IMR-90 (cell line): ENCODE measurements around the gene KANSL1L. TPM values are rescaled to one million over a fixed set of nuclear protein-coding genes. Genes with fewer than 3 reads are reported as not detected.

Experiments
- ATAC-seq: fragments of 200-7000 bp; cut with Tn5 transposase; 2 replicates; pipeline ENCODE4 v1.9.1; 2020; ENCODE audit warnings: low read depth, mild to moderate bottlenecking, moderate library complexity
- BruUV-seq: library from RNA; stranded (reverse); fragments of 400-500 nt; replicated peaks from 2 replicates; lab custom pipeline; 2021; lab: Mats Ljungman, UMichigan
- CTCF ChIA-PET: fragments of 300-600 bp; formaldehyde crosslinking; extraction: SDS; loops from one replicate; lab custom pipeline; 2021; ENCODE audit warnings: antibody characterized with exemption; lab: Yijun Ruan, JAX
- POLR2A ChIA-PET: fragments of 300-600 bp; sonication (Branson Sonifier 250); formaldehyde crosslinking; loops from one replicate; lab custom pipeline; 2022; ENCODE audit warnings: antibody characterized with exemption; ENCODE audit not compliant: unreplicated experiment; lab: Charles Lee
- DNase-seq: peaks from one replicate; pipeline ENCODE4 v3.0.0; 2013
- H2AFZ ChIP-seq: replicated peaks from 2 replicates; pipeline ENCODE3; 2013; ENCODE audit warnings: low read length, mild to moderate bottlenecking; ENCODE audit not compliant: poor library complexity
- H2AK5ac ChIP-seq: 2 replicates; pipeline ENCODE4 v1.6.1; 2013; ENCODE audit warnings: low read depth, low read length, inconsistent platforms
- H2AK9ac ChIP-seq: replicated peaks from 2 replicates; pipeline ENCODE3; 2013; ENCODE audit warnings: mild to moderate bottlenecking, low read depth, low read length, moderate library complexity; ENCODE audit not compliant: poor library complexity
- H2BK120ac ChIP-seq: 2 replicates; pipeline ENCODE4 v1.6.1; 2013; ENCODE audit warnings: low read depth, low read length, inconsistent platforms
- H2BK15ac ChIP-seq: 3 replicates; pipeline ENCODE4 v1.6.1; 2013; ENCODE audit warnings: low read depth, low read length, inconsistent platforms
- H2BK20ac ChIP-seq: 2 replicates; pipeline ENCODE4 v1.6.1; 2013; ENCODE audit warnings: low read depth, mild to moderate bottlenecking, inconsistent platforms, low read length, moderate library complexity
- H2BK5ac ChIP-seq: 2 replicates; pipeline ENCODE4 v1.6.1; 2013; ENCODE audit warnings: mild to moderate bottlenecking, low read depth, low read length, inconsistent platforms; ENCODE audit not compliant: poor library complexity, severe bottlenecking
- H3K14ac ChIP-seq: replicated peaks from 2 replicates; pipeline ENCODE4 v1.6.1; 2013; ENCODE audit warnings: low read depth, low read length, inconsistent platforms
- H3K18ac ChIP-seq: 2 replicates; pipeline ENCODE4 v1.6.1; 2013; ENCODE audit warnings: low read depth, low read length, control low read depth
- H3K23ac ChIP-seq: 2 replicates; pipeline ENCODE4 v1.6.1; 2013; ENCODE audit warnings: low read depth, low read length, inconsistent platforms
- H3K27ac ChIP-seq: 2 replicates; pipeline ENCODE4 v1.5.1; 2013; ENCODE audit warnings: mild to moderate bottlenecking, control low read depth, low read length; ENCODE audit not compliant: insufficient read depth
- H3K27me3 ChIP-seq: 2 replicates; pipeline ENCODE4 v1.6.1; 2013; ENCODE audit warnings: low read length; ENCODE audit not compliant: control insufficient read depth, insufficient read depth
- H3K36me3 ChIP-seq: 2 replicates; pipeline ENCODE4 v1.6.1; 2013; ENCODE audit warnings: low read length, mixed read lengths; ENCODE audit not compliant: control insufficient read depth, insufficient read depth
- H3K4ac ChIP-seq: 2 replicates; pipeline ENCODE4 v1.6.1; 2013; ENCODE audit warnings: low read depth, low read length, inconsistent platforms
- H3K4me1 ChIP-seq: 2 replicates; pipeline ENCODE4 v1.6.1; 2013; ENCODE audit warnings: low read length, mixed read lengths; ENCODE audit not compliant: control insufficient read depth, insufficient read depth
- H3K4me2 ChIP-seq: 2 replicates; pipeline ENCODE4 v1.6.1; 2013; ENCODE audit warnings: low read depth, mild to moderate bottlenecking, control low read depth, low read length, moderate library complexity
- H3K4me3 ChIP-seq: 2 replicates; pipeline ENCODE4 v1.5.1; 2013; ENCODE audit warnings: low read depth, mild to moderate bottlenecking, control low read depth, low read length, moderate library complexity; ENCODE audit not compliant: insufficient read depth
- H3K56ac ChIP-seq: 2 replicates; pipeline ENCODE4 v1.6.1; 2013; ENCODE audit warnings: low read length, inconsistent platforms; ENCODE audit not compliant: insufficient read depth; ENCODE audit errors: extremely low read depth
- H3K79me1 ChIP-seq, 2 experiments: 2 replicates each; pipeline ENCODE4 v1.6.1; 2013; ENCODE audit warnings: low read length in 2 of 2, inconsistent platforms in 1 of 2, low read depth in 1 of 2
- H3K9ac ChIP-seq: 2 replicates; pipeline ENCODE4 v1.6.1; 2013; ENCODE audit warnings: low read depth, low read length, control low read depth
- H3K9me1 ChIP-seq: 2 replicates; pipeline ENCODE4 v1.6.1; 2013; ENCODE audit warnings: low read length, inconsistent platforms; ENCODE audit not compliant: insufficient read depth
- H3K9me3 ChIP-seq: 2 replicates; pipeline ENCODE4 v1.6.1; 2013; ENCODE audit warnings: low read length; ENCODE audit not compliant: control insufficient read depth, insufficient read depth
- H4K20me1 ChIP-seq: 2 replicates; pipeline ENCODE4 v1.6.1; 2013; ENCODE audit warnings: low read length, inconsistent platforms; ENCODE audit not compliant: insufficient read depth
- H4K5ac ChIP-seq: 2 replicates; pipeline ENCODE4 v1.6.1; 2013; ENCODE audit warnings: mild to moderate bottlenecking, low read depth, low read length, control low read depth
- H4K8ac ChIP-seq, 2 experiments: 2 replicates each; pipeline ENCODE4 v1.6.1; 2013; ENCODE audit warnings: low read depth in 2 of 2, low read length in 2 of 2, control low read depth in 1 of 2, inconsistent platforms in 1 of 2
- H4K91ac ChIP-seq: 2 replicates; pipeline ENCODE4 v1.6.1; 2013; ENCODE audit warnings: low read depth, low read length, inconsistent platforms; ENCODE audit not compliant: insufficient read depth
- BHLHE40 ChIP-seq: fragments of 150-350 bp; IDR thresholded peaks from 2 replicates; pipeline ENCODE4 v1.6.1; 2016; ENCODE audit warnings: mild to moderate bottlenecking, low read depth, low read length
- MAZ ChIP-seq: IDR thresholded peaks from 2 replicates; pipeline ENCODE4 v1.6.1; 2012; ENCODE audit warnings: low read depth, mild to moderate bottlenecking, low read length, improper control_type of control experiment, moderate library complexity, borderline replicate concordance
- NFE2L2 ChIP-seq: fragments of 150-350 bp; IDR thresholded peaks from 2 replicates; pipeline ENCODE4 v1.6.1; 2016; ENCODE audit warnings: low read depth, mild to moderate bottlenecking, low read length
- SMC3 ChIP-seq: fragments of 150-350 bp; IDR thresholded peaks from 2 replicates; pipeline ENCODE4 v1.6.1; 2016; ENCODE audit warnings: low read depth, mild to moderate bottlenecking, antibody characterized with exemption, low read length, moderate library complexity
- WGBS, 2 experiments: methylation state at CpG; one replicate each; pipeline versions ENCODE4 v1.1.5 to v1.1.7; 2013; ENCODE audit warnings: missing lambda C conversion rate in 2 of 2; ENCODE audit not compliant: insufficient read length in 1 of 2; ENCODE audit errors: extremely low coverage in 2 of 2; 5-methylcytosine and 5-hydroxymethylcytosine counted together
- dilution Hi-C: fragments of 300-500 bp; cut with HindIII; formaldehyde crosslinking; loops from one replicate; pipeline ENCODE4 v1.14.3; 2018; ENCODE audit warnings: low sequenced_read_pairs; ENCODE audit not compliant: unreplicated experiment
- in situ Hi-C: fragments of 300-500 bp; cut with MboI; formaldehyde crosslinking; loops from 3 replicates; pipeline ENCODE4 v1.14.3; 2019; ENCODE audit warnings: low sequenced_read_pairs, inconsistent platforms, mixed read lengths
- intact Hi-C: fragments of 100-400 bp; cut with micrococcal nuclease; formaldehyde crosslinking; loops from 2 replicates; pipeline ENCODE4 v1.10.0; 2022
- polyA plus RNA-seq, 3 experiments: library from polyadenylated mRNA; depleted of rRNA; stranded (reverse); fragments of >200 nt; gene quantifications; 2 replicates each; pipeline ENCODE4 v1.2.3, GENCODE V29; 2012; ENCODE audit warnings: low replicate concordance in 1 of 3
- total RNA-seq: library from RNA; depleted of rRNA; stranded (reverse); fragments of >200 nt; gene quantifications from 2 replicates; pipeline ENCODE4 v1.2.3, GENCODE V29; 2012
- TF ChIP-seq, protein P1 (sequence below): conservative IDR thresholded peaks from 2 replicates; pipeline ENCODE4 v1.5.1; 2012; ENCODE audit warnings: mild to moderate bottlenecking, low read depth, low read length, improper control_type of control experiment

KANSL1L gene
- total and polyA plus RNA-seq, 2 of the 4 experiments (the other 2 are of a cell fraction): 3.1 to 7.2 TPM

DNA sequence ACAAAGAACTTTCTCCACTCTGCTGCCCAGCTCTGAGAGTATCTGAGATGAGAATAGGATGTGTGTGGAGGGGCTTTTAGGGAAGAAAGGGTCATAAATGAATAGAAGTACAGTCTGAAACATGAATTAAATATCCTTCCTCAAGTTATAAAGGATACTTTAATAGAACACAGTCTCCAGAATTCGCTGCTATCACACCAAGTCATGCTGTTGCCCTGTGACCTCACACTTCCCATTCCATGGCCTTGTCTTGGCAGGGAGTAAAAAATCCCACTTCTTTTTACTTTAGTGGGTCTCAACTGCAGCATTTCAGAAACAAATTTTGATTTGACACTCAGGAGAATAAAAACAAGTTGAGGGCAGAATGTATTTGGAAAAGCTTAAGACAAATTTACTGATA is 172.6 kb downstream of the KANSL1L start:
- Histone ChIP-seq H2BK120ac (no peak overlapping the region), H4K5ac (no peak overlapping the region), H3K27ac (no peak overlapping the region), H3K14ac (no peak overlapping the region), H3K4me2 (no peak overlapping the region), H4K8ac (no peak overlapping the region), H3K4me1 (peaks cover 1% of the 10 kb centered on the region; the same call in 1 of the 2 replicates), H4K91ac (no peak overlapping the region), H3K23ac (no peak overlapping the region), H3K9ac (no peak overlapping the region), H2AFZ (no peak overlapping the region), H2AK5ac (no peak overlapping the region), H3K36me3 (no peaks in the 10 kb centered on the region), H3K79me1 (peaks cover 0 to 8% of the 10 kb centered on the region in 2 experiments; a peak in 1 of 4 replicates), H2BK20ac (no peak overlapping the region), H3K9me3 (no peaks in the 10 kb centered on the region), H3K9me1 (no peaks in the 10 kb centered on the region), H3K4ac (no peak overlapping the region), H3K56ac (no peak overlapping the region), H2BK5ac (no peak overlapping the region), H3K18ac (no peak overlapping the region), H4K20me1 (no peaks in the 10 kb centered on the region), H2AK9ac (no peak overlapping the region), H2BK15ac (no peak overlapping the region), H3K4me3 (no peak overlapping the region), H3K27me3 (no peaks in the 10 kb centered on the region; the same call in 1 of the 2 replicates)
- TF ChIP-seq, protein P1, sequence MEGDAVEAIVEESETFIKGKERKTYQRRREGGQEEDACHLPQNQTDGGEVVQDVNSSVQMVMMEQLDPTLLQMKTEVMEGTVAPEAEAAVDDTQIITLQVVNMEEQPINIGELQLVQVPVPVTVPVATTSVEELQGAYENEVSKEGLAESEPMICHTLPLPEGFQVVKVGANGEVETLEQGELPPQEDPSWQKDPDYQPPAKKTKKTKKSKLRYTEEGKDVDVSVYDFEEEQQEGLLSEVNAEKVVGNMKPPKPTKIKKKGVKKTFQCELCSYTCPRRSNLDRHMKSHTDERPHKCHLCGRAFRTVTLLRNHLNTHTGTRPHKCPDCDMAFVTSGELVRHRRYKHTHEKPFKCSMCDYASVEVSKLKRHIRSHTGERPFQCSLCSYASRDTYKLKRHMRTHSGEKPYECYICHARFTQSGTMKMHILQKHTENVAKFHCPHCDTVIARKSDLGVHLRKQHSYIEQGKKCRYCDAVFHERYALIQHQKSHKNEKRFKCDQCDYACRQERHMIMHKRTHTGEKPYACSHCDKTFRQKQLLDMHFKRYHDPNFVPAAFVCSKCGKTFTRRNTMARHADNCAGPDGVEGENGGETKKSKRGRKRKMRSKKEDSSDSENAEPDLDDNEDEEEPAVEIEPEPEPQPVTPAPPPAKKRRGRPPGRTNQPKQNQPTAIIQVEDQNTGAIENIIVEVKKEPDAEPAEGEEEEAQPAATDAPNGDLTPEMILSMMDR: no peak
- TF ChIP-seq NFE2L2 (no peak), BHLHE40 (no peak), SMC3 (no peak), MAZ (no peak)
- ATAC-seq (no peak), DNase-seq (no peak)
- intact Hi-C loops (no loop called here), in situ Hi-C loops (loop anchor here (10.0 kb wide), 1 partner anchor 176 kb away; the partner anchor contains the start of gene KANSL1L), dilution Hi-C loops (no loop called here)
- WGBS, 2 experiments: no CpG with 5 or more reads among the region's 1 CpG
- ChIA-PET POLR2A (no interaction called here), CTCF (interaction anchor here (0.7 to 0.9 kb wide), 2 partner anchors 15 to 98 kb away, joined by 3 read pairs; no protein-coding TSS in a partner anchor)
- no TSS peak for BruUV-seq
